ENCODE data around the gene GLUD1. TPM values are rescaled to one million over a fixed set of nuclear protein-coding genes. Genes with fewer than 3 reads are reported as not detected.

The GLUD1 gene
- polyA plus RNA-seq, 2 of the 4 experiments (the other 2 are of a cell fraction), result 74.4 to 117 TPM

DNA sequence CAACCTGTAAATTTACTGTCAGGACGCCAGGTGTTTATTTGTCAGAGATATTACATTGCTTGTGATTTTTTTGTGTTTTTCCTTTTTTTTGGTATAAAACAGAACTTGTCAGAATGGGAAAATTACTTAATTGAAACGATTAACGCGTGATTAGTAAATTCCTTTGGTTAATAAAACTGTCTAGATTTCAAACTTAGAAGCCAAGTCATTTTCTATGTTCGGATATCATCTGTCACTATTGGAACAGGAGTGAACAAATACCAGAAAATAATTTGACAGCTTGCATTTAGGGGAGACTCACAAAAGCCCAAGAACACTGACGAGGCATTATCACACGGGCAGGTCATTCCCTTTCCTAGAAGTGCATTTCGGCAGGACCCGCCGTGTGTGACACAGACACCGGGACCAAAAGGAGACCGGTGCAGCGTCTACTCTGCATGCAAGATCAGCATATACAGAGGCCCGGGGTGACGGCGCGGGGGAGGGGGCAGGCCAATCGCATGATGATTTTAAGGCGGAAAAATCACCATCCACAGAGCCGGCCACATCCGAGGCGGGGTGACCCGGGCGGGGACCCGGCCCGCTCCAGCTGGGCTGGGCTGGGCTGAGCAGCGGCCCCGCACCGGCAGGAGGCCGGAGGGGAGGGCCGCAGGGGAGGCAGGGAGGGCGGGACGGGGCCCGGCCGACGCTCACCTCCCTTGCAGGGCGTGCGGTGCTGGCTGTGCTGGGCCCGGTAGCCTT, 841 bp downstream of the GLUD1 start:
- TF ChIP-seq FOSL2 (IDR thresholded peaks at IDR 0.05) (no peak), FOSL2 (CRISPR knock-in tag; IDR thresholded peaks at IDR 0.05) (no peak), RCOR1 (IDR thresholded peaks at IDR 0.05; ENCODE audit: low read depth, low read length) (no peak), MAFK (IDR thresholded peaks at IDR 0.05; ENCODE audit: partially characterized antibody) (peak; percentile 91), HMGXB4 (CRISPR knock-in tag; IDR thresholded peaks at IDR 0.05; ENCODE audit: borderline replicate concordance) (no peak)
- H3K27ac ChIP-seq, result peak overlapping the region; percentile 95 to 97
- POLR2A ChIA-PET, result interaction anchor here (1.0 to 1.6 kb wide), 2 partner anchors 123 to 128 kb away, joined by 4 to 6 read pairs; no protein-coding TSS in a partner anchor
- peak overlapping the region; percentile 92 for H3K4me3 ChIP-seq
- DNase-seq (ENCODE audit: low read depth in 1 of 2, low spot score in 1 of 2) (peak; percentile 44 to 48), FAIRE-seq (no peak), ATAC-seq (peak; percentile 49 to 62)
- CTCF ChIA-PET, result interaction anchor here (1.1 to 2.4 kb wide), 3 partner anchors 12 to 155 kb away, joined by 4 to 9 read pairs (median 4); no protein-coding TSS in a partner anchor
- peaks cover 42% of the 10 kb centered on the region for H3K4me1 ChIP-seq
- 1% methylated on average over 18 of the region's 39 CpGs for WGBS (ENCODE audit: missing lambda C conversion rate)
- peak overlapping the region; percentile 94 for H3K4me2 ChIP-seq
- H3K9me3 ChIP-seq, result no peaks in the 10 kb centered on the region

GRCh38 chr10:87092861-87093631, 1.6 kb downstream of the GLUD1 start:
- 3% methylated on average over 9 of the region's 9 CpGs for WGBS (ENCODE audit: missing lambda C conversion rate)
- no peak for ATAC-seq
- peak; percentile 50 to 61; a peak in 2 of 4 replicates for TF ChIP-seq CEBPB (IDR thresholded peaks at IDR 0.05)
- no peak for TF ChIP-seq MAFK (IDR thresholded peaks at IDR 0.05; ENCODE audit: partially characterized antibody)
- peak; percentile 13 for FAIRE-seq
- ChIA-PET POLR2A (interaction anchor here (1.0 to 1.6 kb wide), 2 partner anchors 122 to 127 kb away, joined by 4 to 6 read pairs; no protein-coding TSS in a partner anchor), CTCF (interaction anchor here (1.0 to 2.4 kb wide), 5 partner anchors 11 to 154 kb away, joined by 3 to 9 read pairs (median 4); no protein-coding TSS in a partner anchor)
- DNase-seq (ENCODE audit: low read depth in 1 of 2, low spot score in 1 of 2), result peak in 1 of 2 experiments; percentile 45
- H3K4me3 ChIP-seq, result peak overlapping the region; percentile 92
- no peaks in the 10 kb centered on the region for H3K9me3 ChIP-seq
- H3K4me2 ChIP-seq, result peak overlapping the region; percentile 94
- peak overlapping the region; percentile 95 to 97 for H3K27ac ChIP-seq
- peaks cover 42% of the 10 kb centered on the region for H3K4me1 ChIP-seq

GRCh38 chr10:87092376-87092860, 2.2 kb downstream of the GLUD1 start:
- ChIA-PET CTCF (interaction anchor here (0.6 to 2.4 kb wide), 5 partner anchors 15 to 153 kb away, joined by 3 to 9 read pairs (median 3); partner anchors contain the start of gene ADIRF), POLR2A (no interaction called here)
- Histone ChIP-seq H3K9me3 (no peaks in the 10 kb centered on the region), H3K27ac (peak overlapping the region; percentile 95 to 97; a peak in 5 of 6 replicates), H3K4me1 (peaks cover 42% of the 10 kb centered on the region), H3K4me2 (peak overlapping the region; percentile 94), H3K4me3 (peak overlapping the region; percentile 92)
- no peak for TF ChIP-seq SREBF2 (IDR thresholded peaks at IDR 0.05)
- TF ChIP-seq, protein P1, sequence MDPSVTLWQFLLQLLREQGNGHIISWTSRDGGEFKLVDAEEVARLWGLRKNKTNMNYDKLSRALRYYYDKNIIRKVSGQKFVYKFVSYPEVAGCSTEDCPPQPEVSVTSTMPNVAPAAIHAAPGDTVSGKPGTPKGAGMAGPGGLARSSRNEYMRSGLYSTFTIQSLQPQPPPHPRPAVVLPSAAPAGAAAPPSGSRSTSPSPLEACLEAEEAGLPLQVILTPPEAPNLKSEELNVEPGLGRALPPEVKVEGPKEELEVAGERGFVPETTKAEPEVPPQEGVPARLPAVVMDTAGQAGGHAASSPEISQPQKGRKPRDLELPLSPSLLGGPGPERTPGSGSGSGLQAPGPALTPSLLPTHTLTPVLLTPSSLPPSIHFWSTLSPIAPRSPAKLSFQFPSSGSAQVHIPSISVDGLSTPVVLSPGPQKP (IDR thresholded peaks at IDR 0.05; ENCODE audit: low read depth, low read length), result no peak
- no peak for TF ChIP-seq EHF (CRISPR knock-in tag; IDR thresholded peaks at IDR 0.05)
- no peak for TF ChIP-seq POLR2A (IDR thresholded peaks at IDR 0.05; ENCODE audit: low read length)
- no peak for TF ChIP-seq NPAS2 (CRISPR knock-in tag; IDR thresholded peaks at IDR 0.05; ENCODE audit: borderline replicate concordance)
- TF ChIP-seq POLR2AphosphoS2 (conservative IDR thresholded peaks at IDR 0.05; ENCODE audit: low read length), result no peak
- no peak for TF ChIP-seq CEBPB (IDR thresholded peaks at IDR 0.05)
- 14% methylated on average over 7 of the region's 7 CpGs for WGBS (ENCODE audit: missing lambda C conversion rate)
- no peak for DNase-seq (ENCODE audit: low read depth in 1 of 2, low spot score in 1 of 2)
- no peak for FAIRE-seq
- ATAC-seq, result no peak

GRCh38 chr10:87090779-87091178, 3.9 kb downstream of the GLUD1 start:
- Histone ChIP-seq H3K4me1 (peaks cover 31% of the 10 kb centered on the region), H3K4me2 (no peak overlapping the region), H3K27ac (no peak overlapping the region), H3K4me3 (no peak overlapping the region), H3K9me3 (no peaks in the 10 kb centered on the region)
- no peak for ATAC-seq
- POLR2A ChIA-PET, result no interaction called here
- no peak for FAIRE-seq
- DNase-seq (ENCODE audit: low read depth in 1 of 2, low spot score in 1 of 2), result no peak
- CTCF ChIA-PET, result no interaction called here
- TF ChIP-seq HOXB5 (CRISPR knock-in tag; IDR thresholded peaks at IDR 0.05), result no peak
- TF ChIP-seq TP53 (CRISPR knock-in tag; IDR thresholded peaks at IDR 0.05), result no peak
- no peak for TF ChIP-seq ZSCAN20 (CRISPR knock-in tag; IDR thresholded peaks at IDR 0.05)
- no peak for TF ChIP-seq MAX (IDR thresholded peaks at IDR 0.05)
- no peak for TF ChIP-seq EP300 (IDR thresholded peaks at IDR 0.05)
- no peak for TF ChIP-seq CBX8 (IDR thresholded peaks at IDR 0.05)
- TF ChIP-seq HOXB13 (CRISPR knock-in tag; IDR thresholded peaks at IDR 0.05; ENCODE audit: low read depth), result no peak
- TF ChIP-seq PBX3 (IDR thresholded peaks at IDR 0.05), result no peak
- TF ChIP-seq EHF (CRISPR knock-in tag; IDR thresholded peaks at IDR 0.05), result no peak
- no peak for TF ChIP-seq CEBPB (IDR thresholded peaks at IDR 0.05)
- no peak for TF ChIP-seq POLR2A (IDR thresholded peaks at IDR 0.05; ENCODE audit: low read length)
- WGBS (ENCODE audit: missing lambda C conversion rate), result 88% methylated on average over 4 of the region's 4 CpGs
